Left ventricle myocardium inferior (tissue), 1 donor: ENCODE results near the gene NACC2. TPM values are rescaled to one million over a fixed set of nuclear protein-coding genes. Genes with fewer than 3 reads are reported as not detected.

Source experiments
- DNase-seq: peaks from one replicate; pipeline ENCODE4 v3.0.0-alpha.2; 2020
- H3K27ac ChIP-seq: fragments of 200-600 bp; replicated peaks from 2 replicates; pipeline ENCODE4 v1.8.0; 2021
- H3K27me3 ChIP-seq: fragments of 200-600 bp; 2 replicates; pipeline ENCODE4 v1.8.0; 2021; ENCODE audit warnings: low read depth
- H3K36me3 ChIP-seq: fragments of 200-600 bp; 2 replicates; pipeline ENCODE4 v1.8.0; 2021
- H3K4me1 ChIP-seq: fragments of 200-600 bp; 2 replicates; pipeline ENCODE4 v1.8.0; 2021
- H3K4me3 ChIP-seq: fragments of 200-600 bp; 2 replicates; pipeline ENCODE4 v1.8.0; 2021; ENCODE audit warnings: mild to moderate bottlenecking, moderate library complexity
- H3K9me3 ChIP-seq: fragments of 200-600 bp; replicated peaks from 2 replicates; pipeline ENCODE4 v1.8.0; 2021
- CTCF ChIP-seq: fragments of 200-600 bp; IDR thresholded peaks from 2 replicates; pipeline ENCODE4 v1.8.0; 2021; ENCODE audit warnings: antibody characterized with exemption, mild to moderate bottlenecking, borderline replicate concordance
- intact Hi-C: fragments of 100-400 bp; cut with micrococcal nuclease; formaldehyde crosslinking; loops from one replicate; pipeline ENCODE4 v1.11.0; 2022
- total RNA-seq: library from RNA; stranded (reverse); fragmentation: NEBNext Ultra II Directional; extraction: Animal tissue kit (Norgen Biotek cat#: 25700); gene quantifications from one replicate; pipeline ENCODE4 v1.2.1, GENCODE V29; 2021
- donor health status: DM: no; HTN: yes; CAD: no; lungs with severe emphysema.

Gene NACC2
- total RNA-seq, 1 donor from 2014 or later: 29.5 TPM

GRCh38 chr9:136050266-136050700 lies 44.8 kb downstream of the NACC2 start:
- no peak overlapping the region for H3K27ac ChIP-seq
- no peak overlapping the region for H3K4me3 ChIP-seq
- no peak for DNase-seq
- H3K36me3 ChIP-seq: peaks cover 36% of the 10 kb centered on the region
- no peak for TF ChIP-seq CTCF
- no peaks in the 10 kb centered on the region for H3K27me3 ChIP-seq
- peaks cover 82% of the 10 kb centered on the region for H3K4me1 ChIP-seq
- no peaks in the 10 kb centered on the region for H3K9me3 ChIP-seq
- intact Hi-C loops: no loop called here

- TF ChIP-seq CTCF: no peak
- no peaks in the 10 kb centered on the region for H3K9me3 ChIP-seq
- H3K4me3 ChIP-seq: no peak overlapping the region
- DNase-seq: no peak
- H3K36me3 ChIP-seq: peaks cover 39% of the 10 kb centered on the region
- no peaks in the 10 kb centered on the region for H3K27me3 ChIP-seq
- intact Hi-C loops: no loop called here
- no peak overlapping the region for H3K27ac ChIP-seq
- H3K4me1 ChIP-seq: peaks cover 82% of the 10 kb centered on the region
Measured at GRCh38 chr9:136049491-136050265, 45.4 kb downstream of the NACC2 start.

- no peaks in the 10 kb centered on the region for H3K27me3 ChIP-seq
- H3K9me3 ChIP-seq: no peaks in the 10 kb centered on the region
- peaks cover 74% of the 10 kb centered on the region for H3K4me1 ChIP-seq
- no peak overlapping the region for H3K27ac ChIP-seq
- intact Hi-C loops: no loop called here
- H3K36me3 ChIP-seq: peaks cover 48% of the 10 kb centered on the region
- H3K4me3 ChIP-seq: no peak overlapping the region
- no peak for TF ChIP-seq CTCF
- DNase-seq: no peak
Measured at GRCh38 chr9:136048560-136049411, 46.3 kb downstream of the NACC2 start.

GRCh38 chr9:136047775-136048559 lies 47.1 kb downstream of the NACC2 start:
- no peaks in the 10 kb centered on the region for H3K27me3 ChIP-seq
- peak overlapping the region; percentile 23 for H3K27ac ChIP-seq
- no peak overlapping the region for H3K4me3 ChIP-seq
- DNase-seq: no peak
- TF ChIP-seq CTCF: no peak
- H3K9me3 ChIP-seq: no peaks in the 10 kb centered on the region
- H3K4me1 ChIP-seq: peaks cover 66% of the 10 kb centered on the region
- intact Hi-C loops: no loop called here
- H3K36me3 ChIP-seq: peaks cover 52% of the 10 kb centered on the region

- no peak for TF ChIP-seq CTCF
- intact Hi-C loops: no loop called here
- Histone ChIP-seq H3K9me3 (no peaks in the 10 kb centered on the region), H3K4me1 (peaks cover 58% of the 10 kb centered on the region), H3K36me3 (peaks cover 52% of the 10 kb centered on the region), H3K4me3 (no peak overlapping the region), H3K27me3 (no peaks in the 10 kb centered on the region), H3K27ac (peak overlapping the region; percentile 23)
- DNase-seq: no peak
Measured at GRCh38 chr9:136047076-136047774, 47.9 kb downstream of the NACC2 start.
